Heart right ventricle (tissue), 16 donors: ENCODE results near the gene TCF4. TPM values are rescaled to one million over a fixed set of nuclear protein-coding genes. Genes with fewer than 3 reads are reported as not detected.

Source experiments
- ATAC-seq, 8 donors: fragments of 200-7000 bp; cut with Tn5 transposase; one replicate each; pipeline ENCODE4 v1.9.1; 2020; ENCODE audit warnings: mild to moderate bottlenecking in 8 of 8, moderate library complexity in 8 of 8, moderate number of reproducible peaks in 1 of 8
- DNase-seq, 2 donors: peaks; one replicate each; pipeline ENCODE4 v3.0.0-alpha.2; 2020
- H3K27ac ChIP-seq, 10 donors: fragments of 200-600 bp; sonication (generic) in 2 of 10; one replicate each; pipeline versions ENCODE4 v1.5.0 to v1.8.0; 2020 to 2022; ENCODE audit warnings: mild to moderate bottlenecking in 3 of 10
- H3K27me3 ChIP-seq, 7 donors: fragments of 200-600 bp; one replicate each; pipeline ENCODE4 v1.8.0; 2021 to 2022; ENCODE audit warnings: mild to moderate bottlenecking in 2 of 7
- H3K36me3 ChIP-seq, 9 donors: fragments of 200-600 bp; sonication (generic) in 1 of 9; one replicate each; pipeline versions ENCODE4 v1.5.0 to v1.8.0; 2020 to 2022; ENCODE audit warnings: mild to moderate bottlenecking in 2 of 9
- H3K4me1 ChIP-seq, 9 donors: fragments of 200-600 bp; sonication (generic) in 1 of 9; one replicate each; pipeline versions ENCODE4 v1.5.0 to v1.8.0; 2020 to 2022; ENCODE audit warnings: mild to moderate bottlenecking in 4 of 9
- H3K4me3 ChIP-seq, 10 donors: fragments of 200-600 bp; sonication (generic) in 2 of 10; one replicate each; pipeline versions ENCODE4 v1.5.0 to v1.8.0; 2020 to 2022; ENCODE audit warnings: mild to moderate bottlenecking in 7 of 10, moderate library complexity in 2 of 10
- H3K9me3 ChIP-seq, 11 donors: fragments of 200-600 bp in 10 of 11; sonication (generic) in 2 of 11; one replicate each; pipeline versions ENCODE4 v1.5.0 to v1.8.0; 2013 to 2022; ENCODE audit warnings: mild to moderate bottlenecking in 2 of 11, control low read depth in 1 of 11, moderate library complexity in 1 of 11
- WGBS, 2 donors: extraction: QIAGEN DNeasy Blood & Tissue Kit; methylation state at CpG; one replicate each; pipeline ENCODE4 v1.1.7; 2013; ENCODE audit warnings: inconsistent platforms in 1 of 2; 5-methylcytosine and 5-hydroxymethylcytosine counted together
- intact Hi-C, 10 donors: fragments of 100-400 bp; cut with DNase I; formaldehyde crosslinking; loops; one replicate each; pipeline versions ENCODE4 v1.11.1 to v1.14.2; 2022
- polyA plus RNA-seq, 2 donors: library from polyadenylated mRNA; stranded (reverse); fragments of 200-250 nt; gene quantifications; one replicate each; pipeline ENCODE4 v1.2.3, GENCODE V29; 2013
- total RNA-seq, 10 donors: library from RNA; stranded (reverse); fragmentation: NEBNext Ultra II Directional in 3 of 10; extraction: Animal tissue kit (Norgen Biotek cat#: 25700) in 3 of 10; gene quantifications; one replicate each; pipeline versions ENCODE4 v1.2.1 to v1.2.4, GENCODE V29; 2021 to 2023
- TF ChIP-seq, protein P1 (sequence below), 9 donors: fragments of 200-600 bp; sonication (generic) in 2 of 9; IDR thresholded peaks; one replicate each; pipeline versions ENCODE4 v1.5.0 to v1.8.0; 2021 to 2022; ENCODE audit warnings: antibody characterized with exemption in 9 of 9, mild to moderate bottlenecking in 5 of 9, moderate library complexity in 1 of 9
- donor health status: Arrhythmogenic right ventricular cardiomyopathy.
- donor health status: ischemic (EF 13 %, LVEDD 7.1; RV severe dilation, severe dysfunction).
- donor health status: healthy with polysubstance abuse.
- donor health status: DM: no; HTN: yes; CAD: no.
- donor health status: DM: no; HTN: no; CAD: no.
- donor health status: ischemic (EF 25% LVEDD 6.9; RV normal size, moderate dysfunction).
- donor health status: ischemic (EF 25% LVEDD 5.7; RV mildly dilated, moderate dysfunction).
- donor health status: healthy.
- donor health status: DM: yes; HTN: yes; CAD: no.
- donor health status: Ischemic cardiomyopathy.
- donor health status: ischemic (EF 35%, LVEDD 5.7; RV mildly dilated, moderate dysfunction).
- donor health status: nonischemic (EF 11% LVEDD 7.7; RV severe dilation, severe dysfunction).
- donor health status: DM: yes; HTN: yes; CAD: no.
- donor health status: PGD.
- donor health status: ischemic (EF 29% LVEDD 5.4; RV normal size, mild dysfunction).
- donor health status: nonischemic (EF 23%, LVEDD 6.1; RV moderate dilation, normal function).

The TCF4 gene
- total and polyA plus RNA-seq, 12 donors: 12.6 to 90.1 (median 65.5) TPM

DNA sequence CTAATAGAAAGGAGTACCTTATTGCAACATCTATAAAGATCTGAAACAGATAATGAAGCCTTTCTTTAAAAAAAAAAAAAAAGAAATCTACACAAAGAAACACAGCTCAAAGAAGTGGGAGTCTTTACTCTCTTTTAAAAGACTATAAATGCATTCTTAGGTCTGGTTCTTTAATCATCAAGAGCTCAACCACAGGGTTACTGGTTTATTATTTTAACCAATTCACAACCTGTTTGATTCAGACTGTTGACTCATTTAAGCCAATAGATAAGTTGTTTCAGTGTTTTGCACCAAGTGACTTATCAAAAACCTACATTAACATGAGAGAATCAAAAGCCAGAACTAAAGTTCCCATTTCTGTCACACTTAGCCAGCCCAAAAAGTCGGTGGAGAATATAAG, 93.1 kb downstream of the TCF4 start:
- Histone ChIP-seq H3K27ac (no peak overlapping the region), H3K9me3 (no peaks in the 10 kb centered on the region), H3K4me1 (peaks cover under 1 to 54% (median 16%) of the 10 kb centered on the region in 9 donors), H3K36me3 (no peaks in the 10 kb centered on the region), H3K27me3 (no peaks in the 10 kb centered on the region), H3K4me3 (no peak overlapping the region)
- no peak for DNase-seq
- intact Hi-C loops: loop anchor here in 1 of 10 donors (10.0 kb wide), 1 partner anchor 150 kb away; no protein-coding TSS in a partner anchor
- ATAC-seq: no peak
- TF ChIP-seq, protein P1, sequence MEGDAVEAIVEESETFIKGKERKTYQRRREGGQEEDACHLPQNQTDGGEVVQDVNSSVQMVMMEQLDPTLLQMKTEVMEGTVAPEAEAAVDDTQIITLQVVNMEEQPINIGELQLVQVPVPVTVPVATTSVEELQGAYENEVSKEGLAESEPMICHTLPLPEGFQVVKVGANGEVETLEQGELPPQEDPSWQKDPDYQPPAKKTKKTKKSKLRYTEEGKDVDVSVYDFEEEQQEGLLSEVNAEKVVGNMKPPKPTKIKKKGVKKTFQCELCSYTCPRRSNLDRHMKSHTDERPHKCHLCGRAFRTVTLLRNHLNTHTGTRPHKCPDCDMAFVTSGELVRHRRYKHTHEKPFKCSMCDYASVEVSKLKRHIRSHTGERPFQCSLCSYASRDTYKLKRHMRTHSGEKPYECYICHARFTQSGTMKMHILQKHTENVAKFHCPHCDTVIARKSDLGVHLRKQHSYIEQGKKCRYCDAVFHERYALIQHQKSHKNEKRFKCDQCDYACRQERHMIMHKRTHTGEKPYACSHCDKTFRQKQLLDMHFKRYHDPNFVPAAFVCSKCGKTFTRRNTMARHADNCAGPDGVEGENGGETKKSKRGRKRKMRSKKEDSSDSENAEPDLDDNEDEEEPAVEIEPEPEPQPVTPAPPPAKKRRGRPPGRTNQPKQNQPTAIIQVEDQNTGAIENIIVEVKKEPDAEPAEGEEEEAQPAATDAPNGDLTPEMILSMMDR (IDR thresholded peaks at IDR 0.05): no peak
- WGBS, 2 donors: 92 to 93% methylated on average over 1 of the region's 1 CpG

GRCh38 chr18:55494441-55494840, 93.6 kb downstream of the TCF4 start:
- Histone ChIP-seq H3K27me3 (no peaks in the 10 kb centered on the region), H3K36me3 (no peaks in the 10 kb centered on the region), H3K27ac (no peak overlapping the region), H3K4me1 (peaks cover 0 to 54% (median 16%) of the 10 kb centered on the region in 9 donors), H3K4me3 (no peak overlapping the region), H3K9me3 (no peaks in the 10 kb centered on the region)
- TF ChIP-seq, protein P1 (IDR thresholded peaks at IDR 0.05): no peak
- WGBS, 2 donors: 96 to 100% methylated on average over 1 of the region's 1 CpG
- DNase-seq: no peak
- ATAC-seq: no peak
- intact Hi-C loops: loop anchor here in 1 of 10 donors (10.0 kb wide), 1 partner anchor 150 kb away; no protein-coding TSS in a partner anchor

DNA sequence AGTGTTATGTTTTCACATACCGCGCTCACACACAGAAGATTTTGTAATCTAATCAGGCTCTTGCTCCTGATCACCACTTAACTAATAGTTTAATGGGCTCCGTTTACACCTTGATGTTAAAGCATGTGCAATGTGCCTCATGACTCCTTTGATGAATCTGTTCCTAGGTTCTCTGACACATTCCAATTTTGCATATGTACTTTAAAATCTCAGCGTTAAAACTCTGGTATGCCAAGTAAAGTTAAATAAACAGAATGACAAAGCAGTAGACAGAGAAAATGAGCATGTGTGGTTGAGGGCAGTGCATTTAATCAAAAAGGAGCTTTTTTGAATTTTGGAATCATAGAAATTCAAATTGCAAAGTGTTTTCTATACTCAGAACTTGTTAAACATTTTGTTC, 96.4 kb downstream of the TCF4 start:
- no peak overlapping the region for H3K4me3 ChIP-seq
- H3K27me3 ChIP-seq: no peaks in the 10 kb centered on the region
- no peaks in the 10 kb centered on the region for H3K9me3 ChIP-seq
- no peaks in the 10 kb centered on the region for H3K36me3 ChIP-seq
- intact Hi-C loops: loop anchor here in 1 of 10 donors (10.0 kb wide), 1 partner anchor 147 kb away; no protein-coding TSS in a partner anchor
- ATAC-seq (no peak), DNase-seq (no peak)
- H3K4me1 ChIP-seq: peaks cover 4 to 60% (median 30%) of the 10 kb centered on the region in 9 donors
- no peak overlapping the region for H3K27ac ChIP-seq
- 37 to 52% methylated on average over 4 of the region's 4 CpGs for WGBS, 2 donors
- TF ChIP-seq, protein P1 (IDR thresholded peaks at IDR 0.05): no peak

DNA sequence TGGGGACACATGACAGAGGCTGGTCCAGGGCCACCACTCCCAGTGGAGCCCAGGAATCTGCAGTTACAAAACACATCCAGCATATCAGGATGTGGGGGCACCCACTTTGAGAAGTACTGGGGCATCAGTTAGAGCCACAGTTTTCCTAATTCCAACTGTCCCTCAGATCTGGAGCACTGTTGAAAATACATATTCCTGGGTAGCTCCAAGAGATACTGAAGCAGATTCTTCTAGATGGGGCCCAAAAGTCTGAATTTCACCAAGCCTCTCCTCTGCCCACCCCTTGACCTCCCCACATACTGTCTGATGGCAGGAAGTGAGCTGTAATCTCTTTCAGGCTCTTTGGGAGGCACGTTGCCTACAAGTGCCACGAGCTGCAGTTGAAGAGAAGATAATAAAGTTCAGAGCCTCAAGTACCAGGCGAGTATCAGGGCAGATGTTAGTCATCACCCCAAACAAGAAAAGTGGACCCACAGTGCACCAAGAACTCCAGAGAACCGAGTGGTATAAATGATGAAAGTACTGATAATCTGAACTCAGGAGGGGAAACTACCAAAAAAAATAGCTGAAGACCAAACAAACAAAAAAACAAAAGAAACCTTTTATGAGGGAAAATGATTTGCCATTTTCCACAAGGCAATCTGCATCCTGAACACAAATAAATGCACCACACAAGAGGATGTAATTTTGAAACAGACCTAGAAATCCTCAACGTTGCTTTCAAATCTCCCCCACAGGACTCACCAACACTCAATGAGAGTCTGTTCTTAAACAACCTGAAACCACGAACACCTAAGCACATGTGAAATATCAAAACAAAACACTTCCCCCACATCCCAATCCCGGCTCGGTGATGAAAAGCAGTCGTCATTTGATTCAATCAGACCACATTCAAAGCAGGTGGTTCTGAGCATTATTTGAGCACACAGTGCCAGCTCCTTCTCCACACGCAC, 98.7 kb downstream of the TCF4 start:
- peak in 2 of 8 donors; percentile 15 to 71 for ATAC-seq
- no peak for DNase-seq
- TF ChIP-seq, protein P1 (IDR thresholded peaks at IDR 0.05): no peak
- H3K27me3 ChIP-seq: no peaks in the 10 kb centered on the region
- H3K9me3 ChIP-seq: no peaks in the 10 kb centered on the region
- no peaks in the 10 kb centered on the region for H3K36me3 ChIP-seq
- no peak overlapping the region for H3K4me3 ChIP-seq
- H3K27ac ChIP-seq: peak overlapping the region in 2 of 10 donors; percentile 26 to 38
- 27 to 29% methylated on average over 10 of the region's 10 CpGs for WGBS, 2 donors
- H3K4me1 ChIP-seq: peaks cover 4 to 58% (median 39%) of the 10 kb centered on the region in 9 donors
- intact Hi-C loops: no loop called here
